ENCODE measurements around the gene VAMP3.
"Not testable (repeated sequence)": the region's sequence is repeated elsewhere in the genome, so short reads cannot be mapped to it uniquely, and the experiment has no call there.

The VAMP3 gene

DNA sequence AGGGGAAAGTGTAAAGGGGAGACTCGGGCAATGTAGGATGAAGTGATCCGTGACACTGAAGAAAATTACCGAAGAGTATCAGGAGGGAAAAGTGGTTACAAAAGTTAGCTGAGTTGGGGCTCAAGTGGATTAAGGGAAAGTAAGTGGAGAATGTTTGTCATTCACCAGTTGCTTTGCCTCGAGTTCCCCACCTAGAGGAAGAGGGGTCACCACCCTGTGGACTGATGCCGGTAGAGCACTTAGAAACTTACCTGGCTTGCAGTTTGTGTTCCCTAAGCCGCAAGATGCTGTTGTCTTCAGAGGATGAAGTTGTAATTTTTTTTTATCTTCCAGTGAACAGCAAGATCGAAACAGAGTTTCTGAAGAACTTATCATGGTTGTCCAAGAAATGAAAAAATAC is 14.0 kb downstream of the VAMP3 start:
- no peak overlapping the region for H3K27ac Mint-ChIP-seq
- H3K36me3 Mint-ChIP-seq (ENCODE audit: low read depth): peaks cover 69% of the 10 kb centered on the region
- H3K27me3 Mint-ChIP-seq (ENCODE audit: low read depth, poor library complexity): peaks cover 3% of the 10 kb centered on the region
- H3K4me1 Mint-ChIP-seq: no peaks in the 10 kb centered on the region
- H3K4me3 Mint-ChIP-seq: no peak overlapping the region
- peaks cover 35% of the 10 kb centered on the region for H3K9me3 Mint-ChIP-seq
- TF ChIP-seq CTCF (IDR thresholded peaks at IDR 0.05): no peak
- DNase-seq: no peak

GRCh38 chr1:7786795-7787194 is 15.7 kb downstream of the VAMP3 start:
- peaks cover 52% of the 10 kb centered on the region for H3K9me3 Mint-ChIP-seq
- H3K4me3 Mint-ChIP-seq: no peak overlapping the region
- no peak for TF ChIP-seq CTCF (IDR thresholded peaks at IDR 0.05)
- no peak overlapping the region for H3K27ac Mint-ChIP-seq
- H3K36me3 Mint-ChIP-seq (ENCODE audit: low read depth): peaks cover 80% of the 10 kb centered on the region
- no peak for DNase-seq
- H3K4me1 Mint-ChIP-seq: no peaks in the 10 kb centered on the region
- H3K27me3 Mint-ChIP-seq (ENCODE audit: low read depth, poor library complexity): peaks cover 3% of the 10 kb centered on the region

DNA sequence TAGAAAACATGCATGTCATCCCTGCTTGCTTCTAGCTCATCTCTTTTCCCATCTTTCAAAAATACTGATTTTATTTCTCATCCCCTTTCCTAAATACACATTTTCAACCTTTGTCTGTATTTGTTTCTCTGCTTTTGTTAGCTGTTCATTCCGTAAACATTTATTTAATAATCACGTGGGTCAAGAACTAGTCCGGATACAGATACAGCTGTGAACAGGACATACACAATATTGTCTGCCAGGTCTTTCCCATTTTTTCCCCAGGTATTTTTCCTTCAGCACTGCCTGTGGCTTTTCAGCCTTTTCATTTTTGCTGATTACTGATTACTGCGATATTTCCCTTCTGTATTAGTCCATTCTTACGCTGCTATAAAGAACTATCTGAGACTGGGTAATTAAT is 18.7 kb downstream of the VAMP3 start:
- no peak for DNase-seq
- peaks cover 64% of the 10 kb centered on the region for H3K9me3 Mint-ChIP-seq
- H3K4me1 Mint-ChIP-seq: no peaks in the 10 kb centered on the region
- H3K36me3 Mint-ChIP-seq (ENCODE audit: low read depth): peaks cover 89% of the 10 kb centered on the region
- no peak for TF ChIP-seq CTCF (IDR thresholded peaks at IDR 0.05)
- H3K4me3 Mint-ChIP-seq: no peak overlapping the region
- peaks cover 3% of the 10 kb centered on the region for H3K27me3 Mint-ChIP-seq (ENCODE audit: low read depth, poor library complexity)
- H3K27ac Mint-ChIP-seq: no peak overlapping the region

- H3K4me3 Mint-ChIP-seq; H3K4me1 Mint-ChIP-seq; H3K27ac Mint-ChIP-seq; H3K27me3 Mint-ChIP-seq (ENCODE audit: low read depth, poor library complexity); DNase-seq: not testable (repeated sequence)
- Mint-ChIP-seq H3K9me3 (peaks cover 54% of the 10 kb centered on the region), H3K36me3 (ENCODE audit: low read depth) (peaks cover 82% of the 10 kb centered on the region)
Measured at GRCh38 chr1:7791027-7791426, 19.9 kb downstream of the VAMP3 start.

DNA sequence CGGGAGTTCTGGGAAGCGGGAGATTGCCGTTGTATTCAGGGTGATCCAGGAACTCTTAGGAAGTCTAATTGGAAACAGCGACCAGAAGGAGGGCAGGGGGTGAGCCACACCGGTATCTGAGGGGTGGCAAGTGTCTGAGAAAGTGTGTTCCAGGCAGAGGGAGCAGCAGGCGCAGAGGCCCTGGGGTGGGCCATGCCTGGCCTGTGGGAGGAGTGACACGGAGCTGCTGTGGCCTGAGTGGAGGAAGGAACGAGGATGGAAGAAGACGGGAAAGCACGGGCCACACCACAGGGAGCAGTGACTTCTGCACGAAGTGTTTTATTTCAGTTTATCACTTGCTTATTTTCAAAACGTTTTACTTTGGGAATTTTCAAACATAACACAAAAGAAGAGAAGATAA is 24.3 kb downstream of the VAMP3 start:
- Mint-ChIP-seq H3K4me1 (no peaks in the 10 kb centered on the region), H3K27me3 (ENCODE audit: low read depth, poor library complexity) (peaks cover 9% of the 10 kb centered on the region), H3K27ac (no peak overlapping the region), H3K36me3 (ENCODE audit: low read depth) (peaks cover 52% of the 10 kb centered on the region), H3K9me3 (peaks cover 27% of the 10 kb centered on the region), H3K4me3 (no peak overlapping the region)
- no peak for TF ChIP-seq CTCF (IDR thresholded peaks at IDR 0.05)
- DNase-seq: no peak

DNA sequence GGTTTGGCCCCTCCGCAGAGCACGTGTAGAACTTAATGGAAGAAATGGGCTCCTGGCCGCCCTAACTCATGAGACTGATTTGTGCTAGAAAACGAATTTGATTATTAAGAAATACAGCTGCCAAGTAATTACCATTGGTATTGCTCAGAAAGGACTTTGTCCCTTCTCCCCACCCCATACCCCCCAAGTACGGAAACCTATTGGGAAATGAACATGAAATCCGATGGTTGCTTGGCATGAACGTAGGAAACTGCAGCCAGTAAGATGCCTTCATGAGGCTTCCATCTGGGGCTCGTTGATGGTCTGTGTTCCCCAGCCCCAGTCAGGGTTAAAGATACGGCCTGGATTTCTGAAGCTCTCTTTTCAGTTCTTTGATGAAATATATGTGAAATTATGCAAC is 34.4 kb downstream of the VAMP3 start:
- no peak for TF ChIP-seq CTCF (IDR thresholded peaks at IDR 0.05)
- no peaks in the 10 kb centered on the region for H3K9me3 Mint-ChIP-seq
- no peak overlapping the region for H3K4me3 Mint-ChIP-seq

More for the DNA sequence above, 34.4 kb downstream of the VAMP3 start:
- no peak for DNase-seq
- peaks cover 5% of the 10 kb centered on the region for H3K36me3 Mint-ChIP-seq (ENCODE audit: low read depth)
- no peaks in the 10 kb centered on the region for H3K4me1 Mint-ChIP-seq
- peaks cover 3% of the 10 kb centered on the region for H3K27me3 Mint-ChIP-seq (ENCODE audit: low read depth, poor library complexity)
- H3K27ac Mint-ChIP-seq: no peak overlapping the region

All from nephron progenitor cell (in vitro differentiated cells).